H9 (cell line): ENCODE results near the gene THOC7. TPM values are rescaled to one million over a fixed set of nuclear protein-coding genes. Genes with fewer than 3 reads are reported as not detected.

Experiments
- DNase-seq: peaks from one replicate; pipeline ENCODE4 v3.0.0-alpha.2; 2017
- H2AFZ ChIP-seq: one replicate; pipeline ENCODE4 v1.6.1; 2013; ENCODE audit warnings: mild to moderate bottlenecking, low read length, control low read depth, moderate library complexity
- H2AK5ac ChIP-seq: 2 replicates; pipeline ENCODE4 v1.6.1; 2013; ENCODE audit warnings: low read length, control low read depth, mixed read lengths; ENCODE audit not compliant: insufficient read length
- H2BK120ac ChIP-seq: one replicate; pipeline ENCODE4 v1.6.1; 2013; ENCODE audit warnings: low read depth, mild to moderate bottlenecking, low read length, control low read depth, inconsistent platforms; ENCODE audit not compliant: poor library complexity, severe bottlenecking
- H2BK12ac ChIP-seq: 2 replicates; pipeline ENCODE4 v1.6.1; 2013; ENCODE audit warnings: low read length, control low read depth, mixed read lengths, low read depth; ENCODE audit not compliant: insufficient read length
- H2BK15ac ChIP-seq: 2 replicates; pipeline ENCODE4 v1.6.1; 2013; ENCODE audit warnings: low read depth, low read length, control low read depth
- H2BK20ac ChIP-seq: one replicate; pipeline ENCODE4 v1.6.1; 2013; ENCODE audit warnings: low read depth, mild to moderate bottlenecking, low read length, control low read depth, inconsistent platforms; ENCODE audit not compliant: poor library complexity, severe bottlenecking
- H2BK5ac ChIP-seq: 2 replicates; pipeline ENCODE4 v1.6.1; 2013; ENCODE audit warnings: low read length, control low read depth, mixed read lengths; ENCODE audit not compliant: insufficient read length
- H3K14ac ChIP-seq: 2 replicates; pipeline ENCODE4 v1.6.1; 2013; ENCODE audit warnings: low read length, control low read depth; ENCODE audit not compliant: insufficient read depth
- H3K18ac ChIP-seq: 2 replicates; pipeline ENCODE4 v1.6.1; 2013; ENCODE audit warnings: low read depth, mild to moderate bottlenecking, mixed read lengths, low read length, control low read depth; ENCODE audit not compliant: insufficient read length
- H3K23ac ChIP-seq: 2 replicates; pipeline ENCODE4 v1.6.1; 2013; ENCODE audit warnings: low read length, control low read depth, mixed read lengths, low read depth; ENCODE audit not compliant: insufficient read length
- H3K23me2 ChIP-seq: 2 replicates; pipeline ENCODE4 v1.6.1; 2013; ENCODE audit warnings: low read depth, mild to moderate bottlenecking, mixed read lengths, low read length, control low read depth; ENCODE audit not compliant: insufficient read length, poor library complexity, severe bottlenecking
- H3K27ac ChIP-seq: 2 replicates; pipeline ENCODE4 v1.5.1; 2013; ENCODE audit warnings: low read length, control low read depth, mixed read lengths, low read depth; ENCODE audit not compliant: insufficient read length
- H3K27me3 ChIP-seq: 2 replicates; pipeline ENCODE4 v1.6.1; 2013; ENCODE audit warnings: low read length, control low read depth, inconsistent platforms; ENCODE audit not compliant: insufficient read depth
- H3K4ac ChIP-seq: 2 replicates; pipeline ENCODE4 v1.6.1; 2013; ENCODE audit warnings: low read depth, mild to moderate bottlenecking, control low read depth, inconsistent platforms, low read length, moderate library complexity
- H3K4me1 ChIP-seq: 2 replicates; pipeline ENCODE4 v1.6.1; 2013; ENCODE audit warnings: low read length, control low read depth, inconsistent platforms; ENCODE audit not compliant: insufficient read depth
- H3K4me2 ChIP-seq: 2 replicates; pipeline ENCODE4 v1.6.1; 2013; ENCODE audit warnings: low read length, control low read depth, mixed read lengths; ENCODE audit not compliant: insufficient read length, insufficient read depth
- H3K56ac ChIP-seq: 2 replicates; pipeline ENCODE4 v1.6.1; 2013; ENCODE audit warnings: low read depth, mild to moderate bottlenecking, mixed read lengths, low read length, control low read depth; ENCODE audit not compliant: insufficient read length
- H3K79me1 ChIP-seq: 2 replicates; pipeline ENCODE4 v1.6.1; 2013; ENCODE audit warnings: low read depth, mild to moderate bottlenecking, moderate library complexity, low read length, control low read depth, inconsistent platforms; ENCODE audit not compliant: insufficient read depth, poor library complexity, severe bottlenecking
- H3K79me2 ChIP-seq: 2 replicates; pipeline ENCODE4 v1.6.1; 2013; ENCODE audit warnings: low read length, control low read depth, inconsistent platforms; ENCODE audit not compliant: insufficient read depth
- H3K9ac ChIP-seq: 2 replicates; pipeline ENCODE4 v1.6.1; 2013; ENCODE audit warnings: low read length, control low read depth, mixed read lengths; ENCODE audit not compliant: insufficient read length; ENCODE audit errors: extremely low read depth
- H3K9me3 ChIP-seq: one replicate; pipeline ENCODE4 v1.6.1; 2013; ENCODE audit warnings: low read depth, low read length, inconsistent platforms; ENCODE audit not compliant: control insufficient read depth
- H3T11ph ChIP-seq: one replicate; pipeline ENCODE4 v1.6.1; 2013; ENCODE audit warnings: mild to moderate bottlenecking, low read length, control low read depth, inconsistent platforms
- H4K20me1 ChIP-seq: one replicate; pipeline ENCODE4 v1.6.1; 2013; ENCODE audit not compliant: control insufficient read depth, insufficient read length, insufficient read depth
- H4K5ac ChIP-seq: 2 replicates; pipeline ENCODE4 v1.6.1; 2013; ENCODE audit warnings: low read depth, mild to moderate bottlenecking, mixed read lengths, low read length, control low read depth; ENCODE audit not compliant: insufficient read length
- H4K8ac ChIP-seq: replicated peaks from 2 replicates; pipeline ENCODE4 v1.6.1; 2013; ENCODE audit warnings: low read length, control low read depth, mixed read lengths, low read depth; ENCODE audit not compliant: insufficient read length
- H4K91ac ChIP-seq: 2 replicates; pipeline ENCODE4 v1.6.1; 2013; ENCODE audit warnings: low read depth, mild to moderate bottlenecking, moderate library complexity, mixed read lengths, low read length, control low read depth; ENCODE audit not compliant: insufficient read length
- H3K27ac Mint-ChIP-seq, 3 experiments: 2 replicates in 2 of 3; 3 replicates in 1 of 3; pipeline ENCODE4 v1.8.0; 2020 to 2021; ENCODE audit warnings: mixed read lengths in 3 of 3, mild to moderate bottlenecking in 1 of 3, moderate library complexity in 1 of 3
- H3K27me3 Mint-ChIP-seq: 2 replicates; pipeline ENCODE4 v1.8.0; 2021; ENCODE audit warnings: low read depth, mild to moderate bottlenecking, moderate library complexity, mixed read lengths
- H3K36me3 Mint-ChIP-seq, 3 experiments: 2 replicates in 2 of 3; 3 replicates in 1 of 3; pipeline ENCODE4 v1.8.0; 2020 to 2021; ENCODE audit warnings: low read depth in 3 of 3, mixed read lengths in 3 of 3; ENCODE audit not compliant: insufficient read depth in 1 of 3
- H3K4me1 Mint-ChIP-seq, 2 experiments: 2 replicates each; pipeline ENCODE4 v1.8.0; 2020; ENCODE audit warnings: mixed read lengths in 2 of 2
- H3K4me3 Mint-ChIP-seq, 2 experiments: 2 replicates in 1 of 2; 3 replicates in 1 of 2; pipeline ENCODE4 v1.8.0; 2020 to 2021; ENCODE audit warnings: mild to moderate bottlenecking in 2 of 2, mixed read lengths in 2 of 2, moderate library complexity in 1 of 2
- H3K9me3 Mint-ChIP-seq, 2 experiments: 2 replicates in 1 of 2; 3 replicates in 1 of 2; pipeline ENCODE4 v1.8.0; 2020; ENCODE audit warnings: mild to moderate bottlenecking in 2 of 2, mixed read lengths in 2 of 2, moderate library complexity in 1 of 2
- WGBS: extraction: QIAGEN DNeasy Blood & Tissue Kit; methylation state at CpG from one replicate; pipeline ENCODE4 v1.1.7; 2013; ENCODE audit warnings: missing lambda C conversion rate, low lambda C conversion rate, mixed read lengths; ENCODE audit not compliant: insufficient read length; ENCODE audit errors: extremely low coverage; 5-methylcytosine and 5-hydroxymethylcytosine counted together
- total RNA-seq: library from RNA; stranded (reverse); gene quantifications from 2 replicates; pipeline ENCODE4 v1.2.1, GENCODE V29; 2021
- TF ChIP-seq, protein P1 (sequence below): fragments of 200-600 bp; sonication (generic); conservative IDR thresholded peaks from 3 replicates; pipeline ENCODE4 v1.8.0; 2021; ENCODE audit warnings: antibody characterized with exemption, mild to moderate bottlenecking

THOC7 gene
- total RNA-seq, 1 experiment from 2014 or later: 63.3 TPM

DNA sequence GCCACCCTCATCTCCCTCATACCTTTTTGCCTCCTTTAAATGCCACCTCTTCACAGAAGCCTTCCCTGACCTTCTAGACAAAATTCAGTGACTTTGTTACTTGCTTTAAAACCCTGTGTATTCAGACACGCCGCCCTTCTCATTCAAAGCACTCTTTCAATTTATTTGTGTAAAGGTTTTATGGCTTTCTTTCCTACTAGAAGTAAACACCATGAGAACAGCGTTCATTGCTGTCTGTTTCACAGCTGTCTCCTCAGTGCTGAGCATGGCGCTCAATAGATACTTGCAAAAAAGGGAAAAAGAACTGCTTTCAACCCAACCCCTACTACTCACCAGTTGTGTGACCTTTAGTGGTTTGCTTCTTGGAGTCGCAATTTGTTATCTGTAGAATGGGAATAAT, 17.0 kb upstream of the THOC7 start:
- H3K27ac ChIP-seq: no peak overlapping the region
- Mint-ChIP-seq H3K9me3 (no peaks in the 10 kb centered on the region), H3K27me3 (no peaks in the 10 kb centered on the region), H3K27ac (no peak overlapping the region; a peak in 1 of 7 replicates), H3K4me3 (no peak overlapping the region), H3K36me3 (no peaks in the 10 kb centered on the region), H3K4me1 (peaks cover 17 to 25% of the 10 kb centered on the region in 2 experiments)
- H3K4ac ChIP-seq: no peak overlapping the region
- no peak overlapping the region for H2BK15ac ChIP-seq
- no peak overlapping the region for H2AFZ ChIP-seq
- no CpG with 5 or more reads among the region's 5 CpGs for WGBS
- H4K91ac ChIP-seq: no peak overlapping the region
- H3K4me1 ChIP-seq: peaks cover 7% of the 10 kb centered on the region; the same call in 1 of the 2 replicates
- H4K8ac ChIP-seq: no peak overlapping the region
- no peaks in the 10 kb centered on the region for H3K23me2 ChIP-seq
- no peak overlapping the region for H3K56ac ChIP-seq
- no peak for DNase-seq
- no peak overlapping the region for H2BK5ac ChIP-seq
- H3T11ph ChIP-seq: no peak overlapping the region
- H4K20me1 ChIP-seq: no peaks in the 10 kb centered on the region
- H2BK12ac ChIP-seq: no peak overlapping the region
- no peaks in the 10 kb centered on the region for H3K9me3 ChIP-seq
- H3K79me1 ChIP-seq: no peaks in the 10 kb centered on the region
- no peak overlapping the region for H2AK5ac ChIP-seq
- H2BK120ac ChIP-seq: no peak overlapping the region
- H3K27me3 ChIP-seq: no peaks in the 10 kb centered on the region
- no peak overlapping the region for H4K5ac ChIP-seq
- no peak overlapping the region for H2BK20ac ChIP-seq
- 0 out of 2 replicates have a peak, but pooled peaks cover 1% of the 10 kb centered on the region for H3K79me2 ChIP-seq
- no peak overlapping the region for H3K9ac ChIP-seq
- TF ChIP-seq, protein P1, sequence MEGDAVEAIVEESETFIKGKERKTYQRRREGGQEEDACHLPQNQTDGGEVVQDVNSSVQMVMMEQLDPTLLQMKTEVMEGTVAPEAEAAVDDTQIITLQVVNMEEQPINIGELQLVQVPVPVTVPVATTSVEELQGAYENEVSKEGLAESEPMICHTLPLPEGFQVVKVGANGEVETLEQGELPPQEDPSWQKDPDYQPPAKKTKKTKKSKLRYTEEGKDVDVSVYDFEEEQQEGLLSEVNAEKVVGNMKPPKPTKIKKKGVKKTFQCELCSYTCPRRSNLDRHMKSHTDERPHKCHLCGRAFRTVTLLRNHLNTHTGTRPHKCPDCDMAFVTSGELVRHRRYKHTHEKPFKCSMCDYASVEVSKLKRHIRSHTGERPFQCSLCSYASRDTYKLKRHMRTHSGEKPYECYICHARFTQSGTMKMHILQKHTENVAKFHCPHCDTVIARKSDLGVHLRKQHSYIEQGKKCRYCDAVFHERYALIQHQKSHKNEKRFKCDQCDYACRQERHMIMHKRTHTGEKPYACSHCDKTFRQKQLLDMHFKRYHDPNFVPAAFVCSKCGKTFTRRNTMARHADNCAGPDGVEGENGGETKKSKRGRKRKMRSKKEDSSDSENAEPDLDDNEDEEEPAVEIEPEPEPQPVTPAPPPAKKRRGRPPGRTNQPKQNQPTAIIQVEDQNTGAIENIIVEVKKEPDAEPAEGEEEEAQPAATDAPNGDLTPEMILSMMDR: no peak
- H3K4me2 ChIP-seq: no peak overlapping the region
- H3K23ac ChIP-seq: no peak overlapping the region
- H3K14ac ChIP-seq: no peak overlapping the region
- H3K18ac ChIP-seq: no peak overlapping the region
